ENCODE data around the gene VSTM4.

- no peak for TF ChIP-seq EP300 (IDR thresholded peaks at IDR 0.05; ENCODE audit: borderline replicate concordance in 1 of 2, low read depth in 1 of 2, low read length in 1 of 2)
- no peak for TF ChIP-seq EZH2phosphoT487 (IDR thresholded peaks at IDR 0.05; ENCODE audit: borderline replicate concordance, low read depth)
- TF ChIP-seq, protein P1, sequence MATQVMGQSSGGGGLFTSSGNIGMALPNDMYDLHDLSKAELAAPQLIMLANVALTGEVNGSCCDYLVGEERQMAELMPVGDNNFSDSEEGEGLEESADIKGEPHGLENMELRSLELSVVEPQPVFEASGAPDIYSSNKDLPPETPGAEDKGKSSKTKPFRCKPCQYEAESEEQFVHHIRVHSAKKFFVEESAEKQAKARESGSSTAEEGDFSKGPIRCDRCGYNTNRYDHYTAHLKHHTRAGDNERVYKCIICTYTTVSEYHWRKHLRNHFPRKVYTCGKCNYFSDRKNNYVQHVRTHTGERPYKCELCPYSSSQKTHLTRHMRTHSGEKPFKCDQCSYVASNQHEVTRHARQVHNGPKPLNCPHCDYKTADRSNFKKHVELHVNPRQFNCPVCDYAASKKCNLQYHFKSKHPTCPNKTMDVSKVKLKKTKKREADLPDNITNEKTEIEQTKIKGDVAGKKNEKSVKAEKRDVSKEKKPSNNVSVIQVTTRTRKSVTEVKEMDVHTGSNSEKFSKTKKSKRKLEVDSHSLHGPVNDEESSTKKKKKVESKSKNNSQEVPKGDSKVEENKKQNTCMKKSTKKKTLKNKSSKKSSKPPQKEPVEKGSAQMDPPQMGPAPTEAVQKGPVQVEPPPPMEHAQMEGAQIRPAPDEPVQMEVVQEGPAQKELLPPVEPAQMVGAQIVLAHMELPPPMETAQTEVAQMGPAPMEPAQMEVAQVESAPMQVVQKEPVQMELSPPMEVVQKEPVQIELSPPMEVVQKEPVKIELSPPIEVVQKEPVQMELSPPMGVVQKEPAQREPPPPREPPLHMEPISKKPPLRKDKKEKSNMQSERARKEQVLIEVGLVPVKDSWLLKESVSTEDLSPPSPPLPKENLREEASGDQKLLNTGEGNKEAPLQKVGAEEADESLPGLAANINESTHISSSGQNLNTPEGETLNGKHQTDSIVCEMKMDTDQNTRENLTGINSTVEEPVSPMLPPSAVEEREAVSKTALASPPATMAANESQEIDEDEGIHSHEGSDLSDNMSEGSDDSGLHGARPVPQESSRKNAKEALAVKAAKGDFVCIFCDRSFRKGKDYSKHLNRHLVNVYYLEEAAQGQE (IDR thresholded peaks at IDR 0.05; ENCODE audit: low read depth, low read length): no peak
- TF ChIP-seq, protein P2, sequence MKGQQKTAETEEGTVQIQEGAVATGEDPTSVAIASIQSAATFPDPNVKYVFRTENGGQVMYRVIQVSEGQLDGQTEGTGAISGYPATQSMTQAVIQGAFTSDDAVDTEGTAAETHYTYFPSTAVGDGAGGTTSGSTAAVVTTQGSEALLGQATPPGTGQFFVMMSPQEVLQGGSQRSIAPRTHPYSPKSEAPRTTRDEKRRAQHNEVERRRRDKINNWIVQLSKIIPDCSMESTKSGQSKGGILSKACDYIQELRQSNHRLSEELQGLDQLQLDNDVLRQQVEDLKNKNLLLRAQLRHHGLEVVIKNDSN (IDR thresholded peaks at IDR 0.05; ENCODE audit: borderline replicate concordance, low read depth): no peak
- TF ChIP-seq YY1 (IDR thresholded peaks at IDR 0.05; ENCODE audit: low read depth): no peak
- TF ChIP-seq, protein P3, sequence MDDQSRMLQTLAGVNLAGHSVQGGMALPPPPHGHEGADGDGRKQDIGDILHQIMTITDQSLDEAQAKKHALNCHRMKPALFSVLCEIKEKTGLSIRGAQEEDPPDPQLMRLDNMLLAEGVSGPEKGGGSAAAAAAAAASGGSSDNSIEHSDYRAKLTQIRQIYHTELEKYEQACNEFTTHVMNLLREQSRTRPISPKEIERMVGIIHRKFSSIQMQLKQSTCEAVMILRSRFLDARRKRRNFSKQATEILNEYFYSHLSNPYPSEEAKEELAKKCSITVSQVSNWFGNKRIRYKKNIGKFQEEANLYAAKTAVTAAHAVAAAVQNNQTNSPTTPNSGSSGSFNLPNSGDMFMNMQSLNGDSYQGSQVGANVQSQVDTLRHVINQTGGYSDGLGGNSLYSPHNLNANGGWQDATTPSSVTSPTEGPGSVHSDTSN (IDR thresholded peaks at IDR 0.05): no peak
These were observed 24.5 kb downstream of the VSTM4 start for GRCh38 chr10:49090696-49091380.
